Fibroblast of skin of abdomen (primary cell): ENCODE results near the gene RSU1.

Source experiments
- DNase-seq: peaks from one replicate; pipeline ENCODE4 v3.0.0-alpha.2; 2013

Gene RSU1

GRCh38 chr10:16662923-16663322 is 154.3 kb downstream of the RSU1 start:
- no peak for DNase-seq

- DNase-seq, result no peak
Observed at GRCh38 chr10:16656895-16657294, 160.3 kb downstream of the RSU1 start.

GRCh38 chr10:16653224-16653623 is 164.0 kb downstream of the RSU1 start:
- no peak for DNase-seq

GRCh38 chr10:16652154-16652553 is 165.1 kb downstream of the RSU1 start:
- DNase-seq, result no peak

- DNase-seq, result no peak
Observed at GRCh38 chr10:16649757-16650156, 167.5 kb downstream of the RSU1 start.

- DNase-seq, result no peak
Observed at GRCh38 chr10:16648366-16648765, 168.9 kb downstream of the RSU1 start.

GRCh38 chr10:16646181-16647059 is 170.8 kb downstream of the RSU1 start:
- peak; percentile 28 for DNase-seq

- peak; percentile 53 for DNase-seq
Observed at GRCh38 chr10:16644146-16644545, 173.1 kb downstream of the RSU1 start.

GRCh38 chr10:16643502-16643901 is 173.7 kb downstream of the RSU1 start:
- no peak for DNase-seq

GRCh38 chr10:16640153-16640552 is 177.1 kb downstream of the RSU1 start:
- DNase-seq, result no peak

GRCh38 chr10:16639471-16639870 is 177.8 kb downstream of the RSU1 start:
- DNase-seq, result no peak

- DNase-seq, result no peak
Observed at GRCh38 chr10:16632996-16633395, 184.2 kb downstream of the RSU1 start.

GRCh38 chr10:16626697-16627096 is 190.5 kb downstream of the RSU1 start:
- no peak for DNase-seq

- DNase-seq, result no peak
Observed at GRCh38 chr10:16612981-16613355, 204.3 kb downstream of the RSU1 start.

GRCh38 chr10:16612115-16612980 is 204.9 kb downstream of the RSU1 start:
- peak; percentile 39 for DNase-seq

- no peak for DNase-seq
Observed at GRCh38 chr10:16611037-16611436, 206.2 kb downstream of the RSU1 start.

- no peak for DNase-seq
Observed at GRCh38 chr10:16609211-16609610, 208.0 kb downstream of the RSU1 start.

- DNase-seq, result no peak
Observed at GRCh38 chr10:16606923-16607322, 210.3 kb downstream of the RSU1 start.

- peak; percentile 4 for DNase-seq
Observed at GRCh38 chr10:16606421-16606820, 210.8 kb downstream of the RSU1 start.

- DNase-seq, result no peak
Observed at GRCh38 chr10:16603308-16603707, 213.9 kb downstream of the RSU1 start.

GRCh38 chr10:16602104-16602775 is 215.0 kb downstream of the RSU1 start:
- no peak for DNase-seq

- no peak for DNase-seq
Observed at GRCh38 chr10:16599662-16600061, 217.6 kb downstream of the RSU1 start.

- DNase-seq, result peak; percentile 21
Observed at GRCh38 chr10:16597656-16598055, 219.6 kb downstream of the RSU1 start.
